Hepatic stellate cell (primary cell): ENCODE data around the gene TFEB.

Source experiments
- DNase-seq: peaks from one replicate; pipeline ENCODE4 v3.0.0; 2011; ENCODE audit warnings: low spot score

TFEB gene

DNA sequence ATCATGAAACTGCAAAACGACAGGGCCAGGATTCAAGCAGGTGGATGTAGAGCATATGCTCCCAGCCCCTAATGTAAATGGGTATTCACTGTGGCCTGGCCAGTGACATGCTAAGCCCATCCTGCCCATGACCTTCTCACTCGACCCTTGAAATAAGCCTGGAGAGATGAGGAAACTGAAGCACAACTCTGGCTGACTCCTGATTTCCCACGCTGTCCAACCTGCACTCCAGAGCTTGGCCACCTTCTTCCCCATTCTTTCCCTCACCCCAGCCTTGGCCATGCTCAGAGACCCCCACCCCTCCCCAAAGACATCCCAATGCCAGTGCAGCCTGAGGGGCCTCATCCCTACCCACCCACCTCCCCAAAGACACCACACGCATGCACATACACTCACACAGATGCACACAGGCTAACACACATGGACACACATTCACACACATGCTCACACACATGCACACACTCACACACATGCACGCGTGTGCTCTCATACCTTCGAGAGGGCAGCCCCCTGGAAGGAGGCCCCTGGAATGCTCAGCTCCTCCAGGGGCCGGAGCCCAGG, 12.4 kb downstream of the TFEB start:
- DNase-seq: no peak

DNA sequence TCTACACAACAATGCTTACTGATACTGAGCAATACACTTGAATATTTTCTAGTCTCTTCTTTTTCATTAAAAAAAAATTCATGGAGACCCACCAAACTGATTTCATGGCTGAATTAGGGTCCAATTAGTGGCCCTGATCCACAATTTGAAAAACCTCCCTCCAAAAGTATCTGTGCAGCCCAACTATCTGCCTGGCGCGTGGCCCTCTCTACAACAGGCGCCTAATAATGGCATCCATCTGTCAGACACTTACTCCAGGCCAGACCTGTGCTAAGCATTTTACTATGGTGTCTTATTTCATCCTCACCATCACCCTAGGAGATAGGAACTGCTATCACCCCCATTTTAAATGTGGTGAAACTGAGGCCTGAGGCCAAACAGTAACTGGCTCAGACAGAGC, 14.0 kb downstream of the TFEB start:
- DNase-seq: no peak

DNA sequence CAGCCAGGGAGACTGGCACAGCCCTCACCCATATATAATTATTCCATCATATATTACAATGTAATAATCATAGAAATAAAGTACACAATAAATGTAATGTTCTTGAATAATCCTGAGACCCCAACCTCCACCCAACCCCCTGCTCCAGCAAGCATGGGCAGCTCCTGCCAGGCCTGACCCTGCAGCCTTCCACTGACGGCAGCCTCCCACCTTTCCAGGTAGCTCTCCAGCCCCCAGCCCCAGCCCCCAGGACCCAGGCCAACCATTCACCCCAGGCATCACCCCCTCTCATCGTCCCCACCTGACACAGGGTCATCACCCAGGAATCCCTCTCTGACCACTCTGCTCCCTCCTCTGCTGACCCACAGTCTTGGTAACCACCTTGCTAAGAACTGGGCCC, 14.6 kb downstream of the TFEB start:
- DNase-seq: no peak

DNA sequence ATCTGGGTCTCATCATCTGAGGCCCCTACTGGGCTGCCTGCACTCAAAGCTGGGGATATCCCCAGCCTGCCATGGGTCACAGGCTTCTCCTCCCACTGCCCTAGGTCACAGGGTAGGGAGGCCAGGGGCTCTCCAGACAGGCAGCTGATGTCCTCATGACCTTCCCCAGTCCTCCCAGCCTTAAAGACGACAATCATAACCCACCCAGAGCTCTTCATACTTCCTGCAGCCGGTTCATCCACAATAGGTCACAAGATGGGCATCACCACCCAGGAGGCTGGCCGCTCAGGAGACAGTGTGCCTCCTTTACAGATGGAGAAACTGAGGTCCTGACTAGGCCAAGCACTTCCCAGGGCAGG, 15.2 kb downstream of the TFEB start:
- DNase-seq: no peak

DNA sequence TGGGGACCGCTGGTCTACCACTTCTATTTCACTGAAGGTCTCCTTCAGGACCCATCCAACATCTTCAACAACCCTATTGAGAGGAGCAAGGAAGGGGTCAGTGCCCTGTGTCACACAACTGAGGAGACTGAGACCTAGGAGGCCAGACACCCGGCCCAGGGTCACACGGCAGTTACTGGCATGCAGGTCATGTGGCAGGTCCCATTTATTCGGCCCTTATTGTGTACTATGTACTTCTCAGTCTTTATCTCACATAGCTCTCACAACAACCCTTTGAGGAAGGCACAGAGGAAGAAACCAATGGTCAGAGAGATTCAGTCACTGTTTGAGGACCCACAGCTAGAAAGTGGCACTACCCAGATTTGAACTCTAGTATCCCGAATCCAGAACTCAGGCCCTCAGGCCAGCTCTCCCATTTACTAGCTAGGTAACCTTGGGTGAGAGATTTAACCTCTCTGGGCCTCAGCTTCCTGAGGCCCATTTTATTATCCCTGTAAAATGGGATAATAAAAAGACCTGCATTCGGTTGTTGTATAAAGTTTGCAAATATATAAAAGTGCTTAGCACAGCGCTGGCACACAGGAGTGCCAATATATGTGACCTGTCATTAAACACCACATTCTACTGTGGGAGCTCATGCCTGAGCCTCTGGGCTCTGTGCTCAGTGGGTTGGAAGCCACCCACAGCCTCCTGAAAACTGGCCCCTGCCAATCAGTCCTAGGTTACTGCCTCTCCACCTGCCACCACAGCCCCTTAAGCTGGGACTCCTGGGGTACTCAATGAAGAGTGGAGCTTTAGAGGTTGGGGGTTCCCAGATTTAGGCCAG, 15.8 kb downstream of the TFEB start:
- no peak for DNase-seq

DNA sequence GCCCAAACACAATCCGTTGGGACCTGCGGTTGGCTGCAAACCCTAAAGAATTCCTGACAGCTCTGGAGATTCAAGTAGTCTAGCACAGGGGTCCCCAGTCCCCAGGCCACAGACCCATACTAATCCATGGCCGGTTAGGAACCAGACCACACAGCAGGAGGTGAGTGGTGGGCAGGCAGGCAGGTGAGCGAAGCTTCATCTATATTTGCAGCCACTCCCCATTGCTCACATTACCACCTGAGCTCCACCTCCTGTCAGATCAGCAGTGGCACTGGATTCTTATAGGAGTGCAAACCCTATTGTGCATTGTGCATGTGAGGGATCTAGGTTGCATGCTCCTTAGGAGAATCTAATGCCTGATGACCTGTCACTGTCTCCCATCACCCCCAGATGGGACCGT, 16.6 kb downstream of the TFEB start:
- DNase-seq: no peak

DNA sequence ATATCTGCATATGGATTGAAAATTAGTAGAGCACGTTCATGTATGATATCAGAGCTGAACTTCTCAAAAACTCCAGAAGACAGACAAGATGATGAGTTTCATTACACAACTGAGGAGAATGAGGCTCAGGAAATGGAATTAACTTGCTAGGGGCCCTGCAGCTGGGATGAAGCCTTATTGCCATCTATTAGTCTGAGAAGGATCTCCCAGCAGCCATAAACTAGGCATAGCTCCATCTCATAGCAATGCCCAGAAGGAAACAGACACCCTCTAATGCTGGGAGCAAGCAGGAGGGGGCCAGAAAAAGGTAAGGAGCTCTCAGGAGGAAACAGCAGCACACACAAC, 18.0 kb downstream of the TFEB start:
- DNase-seq: no peak

DNA sequence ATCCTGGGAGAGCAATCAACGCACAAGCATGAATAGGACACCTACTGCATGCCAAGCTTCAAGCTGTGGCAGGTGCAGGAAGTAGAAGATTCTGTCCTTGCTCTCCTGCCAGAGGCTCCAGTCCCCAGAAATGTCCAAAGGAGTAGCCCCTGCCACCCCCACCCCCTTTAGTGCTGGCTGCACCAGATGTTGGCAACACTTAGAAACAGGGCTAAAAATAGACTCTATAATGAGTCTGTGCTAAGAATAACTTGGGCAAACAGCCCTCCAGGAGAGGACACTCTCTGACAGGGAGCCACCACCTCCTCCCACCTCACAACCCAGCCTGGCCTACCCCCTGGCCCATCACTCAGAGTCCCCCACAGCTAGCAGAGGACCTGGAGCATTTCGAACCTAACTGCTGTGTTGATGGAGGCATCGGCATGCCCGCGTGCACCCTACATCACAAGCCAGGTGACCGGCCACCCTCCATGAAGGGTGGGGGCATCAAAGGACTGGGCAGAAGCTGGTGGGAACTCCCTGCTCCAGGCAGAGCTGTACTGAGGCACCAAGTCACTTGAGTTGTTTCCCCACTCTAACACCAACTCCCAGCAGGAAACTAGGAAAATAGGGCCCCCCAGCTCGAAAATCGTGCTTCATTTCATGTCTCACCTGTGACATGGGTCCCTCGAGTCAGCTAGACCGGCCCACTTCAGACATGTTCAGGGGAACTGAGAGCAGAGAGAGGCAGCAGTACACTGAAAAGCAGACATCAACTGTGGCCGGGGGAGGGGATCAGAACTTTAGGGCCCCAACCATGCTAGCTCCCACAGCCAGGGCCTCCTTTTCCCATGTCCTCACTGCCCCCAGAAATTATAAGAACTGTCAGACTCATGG, 18.7 kb downstream of the TFEB start:
- DNase-seq: no peak

DNA sequence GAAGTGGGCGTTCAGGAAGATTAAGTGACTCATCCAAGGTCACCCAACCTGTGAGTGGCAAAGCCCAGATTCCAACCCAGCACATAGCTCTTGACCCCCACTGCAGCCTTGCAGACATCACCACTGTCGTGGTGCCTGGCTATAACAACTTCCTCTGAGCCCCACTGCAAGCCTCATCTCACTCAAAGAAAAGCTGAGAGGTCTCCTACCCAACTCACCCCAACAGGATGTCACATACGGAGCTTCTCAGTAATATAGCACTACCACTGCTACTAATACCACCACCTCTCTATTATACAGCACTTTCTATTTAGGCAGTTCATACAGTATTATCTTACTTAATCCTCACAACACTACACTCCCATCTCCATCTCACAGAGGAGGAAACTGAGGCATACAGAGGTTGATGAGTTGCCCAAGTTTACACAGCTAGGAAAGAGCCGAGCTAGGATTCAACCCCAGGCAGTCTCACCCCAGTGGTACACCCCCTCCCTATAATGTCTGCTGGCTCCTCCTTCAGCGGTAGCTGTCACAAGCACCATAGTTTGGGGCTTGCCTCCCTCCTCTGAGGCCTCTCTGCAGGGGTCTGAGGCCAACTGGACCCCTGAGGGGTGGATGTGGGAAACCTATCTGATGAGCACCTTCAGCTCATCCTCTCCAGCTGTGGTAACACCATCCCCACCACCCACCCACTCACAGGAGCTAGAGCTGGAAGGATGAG, 19.5 kb downstream of the TFEB start:
- no peak for DNase-seq

DNA sequence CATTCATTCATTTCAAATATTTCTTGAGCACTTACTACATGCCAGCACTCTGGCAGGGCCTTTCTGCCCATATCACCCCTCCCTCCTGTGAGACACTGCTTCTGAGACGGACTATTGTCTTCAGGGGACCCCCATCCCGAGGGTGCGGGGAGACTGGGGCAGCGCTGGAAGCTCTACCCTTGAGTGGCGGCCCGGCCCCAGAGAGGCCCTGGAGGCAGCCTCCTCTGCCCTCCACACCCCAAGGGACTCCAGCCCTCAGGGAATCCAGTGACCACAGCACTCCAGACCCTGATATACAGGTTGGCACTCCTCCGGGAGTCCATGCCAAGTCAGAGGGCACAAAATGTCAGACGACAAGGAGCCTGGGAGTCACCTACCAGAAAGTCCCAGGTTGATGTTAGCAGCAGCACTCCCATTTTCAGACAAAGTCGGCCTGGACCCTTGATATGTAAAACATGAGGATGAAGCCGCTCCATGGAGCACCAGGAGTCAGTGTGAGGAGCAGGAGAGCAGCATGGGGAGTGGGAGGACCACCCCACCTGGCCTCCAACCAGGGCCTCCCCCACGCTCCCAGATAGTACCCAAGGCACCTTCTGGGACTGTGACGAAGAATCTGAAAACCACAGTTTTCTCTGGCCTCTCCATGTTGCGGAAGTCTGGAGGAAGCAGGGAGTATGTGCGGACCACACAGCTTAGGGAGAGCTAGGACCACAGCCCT, 20.7 kb downstream of the TFEB start:
- no peak for DNase-seq

DNA sequence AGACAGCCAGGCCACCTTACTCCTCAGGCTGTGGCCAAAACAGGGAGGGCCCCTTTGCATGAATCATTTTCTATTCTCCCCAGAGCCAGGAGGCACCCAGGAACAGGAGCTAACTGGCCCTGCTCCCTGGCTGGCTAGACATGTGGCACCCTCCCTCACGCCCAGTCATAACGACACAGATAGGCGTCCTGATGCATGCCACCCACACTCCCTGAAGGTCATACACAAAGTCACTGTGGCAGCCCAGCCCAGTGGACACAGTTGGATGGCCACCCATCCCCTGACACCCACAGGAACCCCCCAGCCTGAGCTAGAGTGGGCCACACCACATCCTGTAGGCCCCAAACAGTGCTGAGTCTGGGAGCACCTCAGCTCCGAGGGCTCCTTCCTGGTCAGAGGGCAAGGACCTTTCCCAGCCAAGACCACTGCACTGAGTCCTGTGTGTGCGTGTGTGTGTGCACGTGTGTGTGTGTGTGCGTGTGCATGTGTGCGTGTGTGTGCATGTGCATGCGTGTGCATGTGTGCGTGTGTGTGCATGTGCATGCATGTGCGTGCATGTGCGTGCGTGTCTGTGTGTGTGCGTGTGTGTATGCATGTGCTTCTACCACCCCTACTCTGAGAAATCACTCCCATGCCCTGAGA, 21.6 kb downstream of the TFEB start:
- no peak for DNase-seq

DNA sequence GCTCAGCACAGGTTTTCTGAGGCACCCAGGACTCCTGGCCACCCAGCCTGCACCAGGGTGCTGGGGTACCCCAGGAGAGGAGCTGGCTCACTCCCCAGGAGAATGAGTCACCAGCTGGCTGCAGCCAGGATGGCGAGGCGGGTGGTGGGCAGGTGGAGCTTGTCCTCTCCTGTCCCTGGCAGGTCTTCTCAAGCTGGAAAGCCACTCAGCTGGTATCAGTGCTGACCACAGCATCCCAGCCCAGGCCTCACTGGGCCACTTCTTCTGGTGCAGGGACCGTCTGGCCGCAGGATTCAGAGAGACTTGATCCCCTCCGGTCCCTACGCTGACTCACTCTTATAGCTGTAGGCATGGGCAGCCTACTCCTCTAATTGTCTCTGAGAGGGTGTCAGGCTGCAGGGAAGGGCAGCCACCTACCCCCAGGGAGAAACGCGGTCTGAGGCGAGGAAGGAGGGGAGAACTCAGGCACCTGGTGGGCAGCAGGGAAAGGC, 22.2 kb downstream of the TFEB start:
- DNase-seq: peak; percentile 40

DNA sequence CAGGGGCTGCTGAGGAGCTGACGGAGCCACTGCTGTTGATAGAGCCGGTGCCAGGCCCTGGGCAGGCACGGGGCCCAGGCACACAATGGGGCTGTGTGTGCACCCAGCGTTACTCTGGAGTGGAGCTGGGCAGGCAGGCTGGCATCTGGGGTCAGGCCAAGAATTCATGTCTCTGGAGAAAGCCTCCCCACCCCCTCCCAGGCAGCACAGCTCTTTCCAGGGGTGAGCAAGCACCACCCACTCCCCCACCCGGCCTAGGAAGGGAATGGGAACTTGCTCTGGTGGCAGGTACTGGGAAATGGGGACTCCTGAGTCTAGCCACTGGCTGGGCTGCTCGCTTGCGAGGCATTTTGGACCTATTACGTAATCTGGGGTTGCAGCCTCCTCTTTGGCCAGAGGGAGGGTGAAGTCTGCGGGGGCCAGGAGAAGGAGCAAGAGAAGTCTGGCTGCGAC, 22.7 kb downstream of the TFEB start:
- no peak for DNase-seq

DNA sequence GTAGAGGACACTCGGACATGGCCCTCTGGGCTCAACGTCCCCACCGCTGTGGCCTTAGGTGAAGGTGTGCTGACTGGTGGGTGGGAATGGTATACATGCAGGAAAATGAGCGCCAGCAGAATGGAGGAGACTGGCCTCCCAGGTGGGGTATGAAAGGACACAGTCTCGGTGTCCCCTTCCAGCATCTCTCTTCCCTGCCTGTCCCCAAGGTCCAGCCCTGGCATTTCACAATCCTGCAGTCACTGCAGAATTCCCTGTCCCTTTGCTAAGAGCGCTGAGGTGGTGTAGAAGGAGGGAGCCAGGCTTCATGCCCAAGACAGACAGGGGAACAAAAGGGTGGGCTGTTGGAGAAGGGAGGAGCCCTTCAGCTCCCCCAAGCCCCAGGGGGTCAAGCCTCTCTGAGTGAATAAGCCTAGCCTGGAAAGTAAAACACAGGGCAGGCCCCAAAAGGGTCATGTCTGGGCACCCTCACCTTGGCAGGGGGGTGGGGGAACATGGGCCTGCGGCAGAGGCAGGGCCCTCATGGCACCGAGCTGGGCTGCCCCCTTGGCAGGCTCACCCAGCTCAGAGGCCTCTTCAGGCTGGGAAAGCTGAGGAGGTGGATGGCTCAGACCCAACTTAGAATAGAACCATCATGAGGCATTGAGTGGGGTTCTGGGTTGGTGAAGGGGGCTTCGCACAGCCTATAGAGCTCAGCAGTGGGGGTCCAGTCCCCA, 23.9 kb downstream of the TFEB start:
- DNase-seq: no peak

DNA sequence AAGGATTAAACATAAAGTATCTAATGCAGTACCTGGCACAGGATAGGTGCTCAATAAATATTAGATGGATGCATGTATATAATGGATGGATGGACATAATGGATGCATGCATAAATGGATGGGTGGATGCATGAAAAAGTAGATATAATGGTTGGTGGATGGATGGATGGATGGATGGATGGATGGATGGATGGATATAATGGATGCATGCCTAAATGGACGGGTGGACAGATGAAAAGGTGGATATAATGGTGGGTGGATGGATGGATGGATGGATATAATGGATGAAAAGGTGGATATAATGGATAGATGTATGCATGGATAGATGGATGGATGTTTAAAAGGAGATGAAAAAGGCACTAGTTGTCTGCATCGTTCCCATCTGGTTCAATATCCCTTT, 26.0 kb downstream of the TFEB start:
- no peak for DNase-seq

DNA sequence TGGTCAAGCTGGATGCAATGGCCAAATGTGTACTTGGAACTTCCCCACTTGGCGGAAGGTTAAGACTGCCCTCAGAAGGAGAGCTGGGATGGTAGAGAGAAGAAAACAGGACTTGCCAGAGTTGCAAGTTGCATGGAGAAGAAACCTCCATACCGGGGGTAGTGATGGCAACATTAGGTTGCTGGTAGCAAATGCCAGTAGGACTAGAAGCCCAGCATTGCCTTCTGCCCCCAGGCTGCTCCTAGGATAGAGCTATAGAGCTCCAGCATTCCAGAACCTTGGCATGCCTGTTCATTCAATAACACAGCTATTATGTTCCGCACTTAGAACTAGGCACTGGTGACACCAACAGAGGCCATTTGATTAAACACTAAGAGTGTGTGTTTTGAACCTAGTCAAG, 26.6 kb downstream of the TFEB start:
- DNase-seq: no peak

DNA sequence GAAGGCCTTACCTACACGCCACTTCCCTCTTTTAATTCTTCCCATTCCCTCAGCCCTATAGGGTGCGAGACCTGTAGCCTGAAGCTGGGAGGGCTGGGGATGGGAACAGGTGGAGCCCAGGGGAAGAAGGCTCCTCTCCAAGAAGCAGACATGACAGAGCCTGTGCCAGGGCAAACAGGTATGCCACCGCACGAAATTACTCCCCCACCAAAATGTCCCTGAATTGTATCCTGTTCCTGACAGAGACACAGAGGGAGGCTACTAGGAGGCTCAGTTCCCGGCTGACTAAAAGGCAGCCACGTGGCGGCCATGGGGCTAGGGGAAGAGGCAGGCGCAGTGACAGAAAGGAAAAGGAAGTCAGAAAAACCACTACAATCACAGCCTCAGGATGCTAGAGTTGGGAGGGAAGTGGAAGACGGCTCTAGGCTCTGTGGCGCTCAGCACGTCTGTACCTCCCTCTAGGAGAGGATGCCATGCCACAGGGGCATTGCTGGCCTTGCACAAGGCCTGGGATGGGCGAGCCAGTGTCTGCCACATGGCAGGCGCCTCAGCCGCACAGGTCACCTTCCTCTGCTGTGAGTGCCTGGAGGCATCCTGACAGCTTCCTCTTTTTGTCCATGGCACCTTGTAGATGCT, 27.7 kb downstream of the TFEB start:
- no peak for DNase-seq

DNA sequence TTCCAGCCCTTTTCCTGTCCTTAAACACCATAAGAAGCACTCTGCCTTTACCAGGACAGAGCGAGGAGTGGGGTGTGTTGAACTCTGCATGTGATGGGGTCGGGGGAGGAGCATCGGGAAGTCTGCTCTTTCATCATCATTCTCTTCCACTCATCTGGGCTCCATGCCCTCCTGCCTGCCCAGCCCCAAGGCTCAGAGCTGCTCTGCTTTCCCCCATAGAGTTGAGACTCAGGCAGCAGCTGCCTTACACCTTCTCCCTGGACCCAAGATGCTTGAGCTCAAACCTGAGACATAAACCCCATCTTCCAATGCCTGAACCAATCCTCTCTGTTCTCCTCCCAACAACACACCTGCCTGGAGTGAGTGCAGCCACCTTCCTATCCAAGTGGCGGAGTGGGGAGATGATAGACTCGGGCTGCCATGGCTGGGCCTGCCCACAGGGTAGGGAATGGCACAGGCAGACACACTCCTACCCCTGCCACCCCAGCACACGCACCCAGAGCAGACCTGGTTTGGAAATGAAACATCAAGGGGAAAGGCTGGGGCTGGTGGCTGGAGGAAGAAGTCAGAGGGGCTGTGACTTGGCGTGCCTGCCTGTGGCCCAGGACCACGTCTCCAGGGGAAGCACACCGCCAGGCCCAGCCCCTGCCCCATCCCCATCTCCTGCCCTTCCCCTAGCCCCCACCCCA, 28.4 kb downstream of the TFEB start:
- no peak for DNase-seq
